Measurements from ENCODE around the gene TNPO1.
A peak's percentile ranks its signal among the peaks of the same experiment; 100 is the strongest.

The TNPO1 gene

GRCh38 chr5:72951671-72952468 is 135.4 kb downstream of the TNPO1 start:
- H3K4me3 Mint-ChIP-seq = no peak overlapping the region
- no peak overlapping the region for H3K27ac Mint-ChIP-seq
- H3K36me3 Mint-ChIP-seq = peaks cover 2% of the 10 kb centered on the region

GRCh38 chr5:72954389-72954788 is 137.9 kb downstream of the TNPO1 start:
- Mint-ChIP-seq H3K4me3 (peak overlapping the region; percentile 91), H3K9me3 (ENCODE audit: low read depth) (no peaks in the 10 kb centered on the region), H3K36me3 (peaks cover 2% of the 10 kb centered on the region), H3K4me1 (ENCODE audit: low read depth) (peaks cover 12% of the 10 kb centered on the region), H3K27ac (no peak overlapping the region), H3K27me3 (peaks cover 38% of the 10 kb centered on the region)

More at GRCh38 chr5:72951671-72952468, 135.4 kb downstream of the TNPO1 start:
- Mint-ChIP-seq H3K9me3 (ENCODE audit: low read depth) (no peaks in the 10 kb centered on the region), H3K27me3 (peaks cover 29% of the 10 kb centered on the region), H3K4me1 (ENCODE audit: low read depth) (peaks cover 10% of the 10 kb centered on the region)

GRCh38 chr5:72955143-72955767 is 138.8 kb downstream of the TNPO1 start:
- peaks cover 2% of the 10 kb centered on the region for H3K36me3 Mint-ChIP-seq
- H3K4me1 Mint-ChIP-seq (ENCODE audit: low read depth) = peaks cover 12% of the 10 kb centered on the region
- no peaks in the 10 kb centered on the region for H3K9me3 Mint-ChIP-seq (ENCODE audit: low read depth)
- peak overlapping the region; percentile 50 for H3K27ac Mint-ChIP-seq
- peak overlapping the region; percentile 91 for H3K4me3 Mint-ChIP-seq
- peaks cover 43% of the 10 kb centered on the region for H3K27me3 Mint-ChIP-seq

- H3K9me3 Mint-ChIP-seq (ENCODE audit: low read depth) = no peaks in the 10 kb centered on the region
- peaks cover 2% of the 10 kb centered on the region for H3K36me3 Mint-ChIP-seq
- peaks cover 12% of the 10 kb centered on the region for H3K4me1 Mint-ChIP-seq (ENCODE audit: low read depth)
- H3K4me3 Mint-ChIP-seq = peak within 1 kb of the TSS; percentile 95
- peak within 1 kb of the TSS; percentile 50 for H3K27ac Mint-ChIP-seq
- H3K27me3 Mint-ChIP-seq = peaks cover 43% of the 10 kb centered on the region
Observed at GRCh38 chr5:72955768-72956323, 139.4 kb downstream of the TNPO1 start, which contains the start of gene FCHO2. FCHO2 (plus strand) TSS chr5:72956041; CDS start chr5:72956097, 56 bp downstream.

GRCh38 chr5:72956324-72957140 is 140.1 kb downstream of the TNPO1 start:
- Mint-ChIP-seq H3K27ac (no peak overlapping the region), H3K4me1 (ENCODE audit: low read depth) (peaks cover 12% of the 10 kb centered on the region), H3K36me3 (peaks cover 2% of the 10 kb centered on the region), H3K4me3 (peak overlapping the region; percentile 95), H3K9me3 (ENCODE audit: low read depth) (no peaks in the 10 kb centered on the region), H3K27me3 (peaks cover 40% of the 10 kb centered on the region)

GRCh38 chr5:72957337-72957736 is 140.9 kb downstream of the TNPO1 start:
- H3K36me3 Mint-ChIP-seq = peaks cover 2% of the 10 kb centered on the region
- H3K27ac Mint-ChIP-seq = no peak overlapping the region
- peak overlapping the region; percentile 95 for H3K4me3 Mint-ChIP-seq
- H3K27me3 Mint-ChIP-seq = peaks cover 40% of the 10 kb centered on the region
- peaks cover 12% of the 10 kb centered on the region for H3K4me1 Mint-ChIP-seq (ENCODE audit: low read depth)
- no peaks in the 10 kb centered on the region for H3K9me3 Mint-ChIP-seq (ENCODE audit: low read depth)

GRCh38 chr5:72959257-72959656 is 142.8 kb downstream of the TNPO1 start:
- Mint-ChIP-seq H3K27ac (no peak overlapping the region), H3K9me3 (ENCODE audit: low read depth) (no peaks in the 10 kb centered on the region), H3K4me3 (no peak overlapping the region), H3K4me1 (ENCODE audit: low read depth) (peaks cover 12% of the 10 kb centered on the region), H3K27me3 (peaks cover 37% of the 10 kb centered on the region), H3K36me3 (peaks cover 2% of the 10 kb centered on the region)

All from activated naive CD8-positive, alpha-beta T cell (primary cell).